Measurements from ENCODE around the gene DNAJC7. TPM values are rescaled to one million over a fixed set of nuclear protein-coding genes. Genes with fewer than 3 reads are reported as not detected.

DNAJC7 gene
- polyA plus RNA-seq, result 58.9 and 120 TPM in 2 replicates

DNA sequence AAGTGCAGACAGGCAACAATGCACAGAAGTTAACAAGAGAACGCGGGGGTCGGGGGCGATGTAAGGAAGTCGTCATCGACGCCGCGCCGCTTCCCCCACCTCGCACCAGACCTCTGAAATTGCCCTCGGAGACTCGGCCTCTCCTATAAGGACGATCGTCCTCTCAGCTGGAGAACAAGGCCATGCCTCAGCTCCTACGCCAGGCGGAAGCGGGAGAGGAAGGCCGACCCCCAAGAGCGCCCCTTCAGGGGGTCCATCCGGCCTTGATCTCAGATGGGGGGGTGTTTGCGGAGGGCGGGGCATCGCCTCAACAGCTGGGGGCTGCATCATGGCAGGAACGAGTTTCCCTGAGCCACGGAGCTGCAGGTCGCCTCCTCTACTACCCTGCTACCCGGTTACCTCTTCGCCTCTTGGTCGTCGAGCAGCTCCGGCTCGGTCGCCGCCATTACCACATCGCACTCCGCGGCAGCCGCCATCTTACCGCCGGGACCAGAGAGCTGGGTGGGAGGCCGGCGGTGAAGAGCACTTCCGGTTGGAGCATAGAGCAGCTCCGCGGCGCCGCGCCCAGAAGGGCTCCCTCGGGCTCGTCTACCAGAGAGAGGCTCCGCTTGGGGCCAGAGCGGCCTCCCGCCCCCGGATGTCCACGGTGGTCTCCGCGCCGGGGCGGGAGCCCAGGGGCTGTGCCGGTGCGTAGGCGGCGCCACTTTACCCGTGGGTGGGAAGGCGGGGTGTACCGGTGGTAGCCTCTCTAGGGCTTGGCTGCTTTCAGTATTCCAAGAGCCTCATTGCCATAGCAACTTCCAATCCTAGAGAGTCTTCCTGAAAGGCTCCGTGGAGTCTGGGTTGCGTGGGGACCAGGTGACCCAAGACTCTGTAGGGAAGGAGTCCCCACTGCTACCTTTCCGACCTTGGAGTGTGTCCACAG, at the start of gene DNAJC7:
TSS of gene DNAJC7 (minus strand) at position 499 of the 925 bp plus-strand sequence. CDS start at position 476, 23 bp downstream.

DNA sequence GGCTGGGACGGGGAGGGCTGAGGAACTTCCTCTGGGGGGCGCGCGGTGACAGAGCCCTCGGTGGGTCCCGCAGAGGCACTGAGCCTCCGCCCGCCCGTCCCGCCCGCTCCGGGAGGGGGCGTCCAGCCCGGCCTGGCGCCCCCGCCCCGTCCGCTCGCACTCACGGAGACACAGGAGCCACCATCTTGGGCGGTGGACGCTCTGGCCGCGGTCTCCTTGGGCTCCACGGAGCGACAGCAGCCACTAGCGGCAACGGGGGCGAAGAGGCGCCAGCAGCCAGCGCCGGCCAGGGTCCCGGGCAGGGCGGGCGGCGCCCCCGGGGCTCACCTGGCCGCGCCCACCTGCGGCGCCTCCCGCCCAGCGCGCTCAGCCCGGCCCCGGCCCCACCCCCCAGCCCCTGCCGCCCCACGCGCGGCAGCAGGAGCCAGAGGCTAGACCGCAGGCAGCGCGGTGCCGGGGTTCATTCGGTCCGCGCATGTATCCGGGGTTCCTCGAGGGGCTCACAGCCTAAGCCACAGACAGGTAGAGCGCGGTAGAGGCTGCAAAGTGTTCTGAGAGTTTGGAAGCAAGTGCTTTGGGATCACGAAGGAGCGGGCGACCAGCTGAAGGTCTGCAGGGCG, 33.3 kb upstream of the DNAJC7 start, which contains the start of gene C17orf113:
TSS of gene C17orf113 (minus strand) at position 209 of the 620 bp plus-strand sequence. CDS start 7,225 bp downstream, outside the sequence.

GRCh38 chr17:42019509-42020404, 2.5 kb upstream of the DNAJC7 start, which contains the start of gene NKIRAS2:
TSS of gene NKIRAS2 (plus strand) at chr17:42020090. CDS start at chr17:42021578, 1,488 bp downstream.

DNA sequence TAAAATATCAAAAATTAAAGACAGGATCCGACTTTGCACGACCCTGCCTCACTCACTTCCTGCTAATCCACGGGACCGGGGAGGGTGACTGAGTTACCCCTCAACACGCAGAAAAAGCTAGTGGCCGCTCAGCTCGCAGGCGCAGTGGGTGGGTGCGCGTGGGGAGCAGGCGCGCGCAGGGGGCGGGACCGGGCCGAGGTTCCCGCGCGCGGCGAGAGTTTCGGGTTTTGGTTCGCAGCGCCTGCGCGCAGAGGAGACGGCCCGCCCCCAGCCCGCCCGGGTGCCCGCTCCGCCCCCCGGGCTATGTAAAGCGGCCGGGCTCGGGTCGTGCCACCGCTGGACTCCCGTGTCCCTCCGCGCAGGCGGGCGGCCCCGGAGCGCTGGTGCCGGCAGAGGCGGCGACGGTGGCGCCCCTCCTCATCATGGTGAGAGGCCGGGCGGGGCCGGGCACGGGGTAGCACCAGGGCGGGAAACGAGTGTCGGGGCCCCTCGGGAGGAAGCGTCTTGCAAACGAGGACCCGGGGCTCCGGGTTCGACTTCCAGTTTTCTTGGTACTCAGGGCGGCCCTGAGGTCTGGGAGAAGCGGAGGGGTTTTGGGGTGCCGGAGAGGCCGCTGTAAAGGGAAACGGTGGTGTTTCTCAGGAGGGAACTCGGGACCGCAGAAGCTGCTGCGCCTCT, 50.6 kb downstream of the DNAJC7 start, which contains the start of gene CNP:
TSS of gene CNP (plus strand) at position 333 of the 678 bp plus-strand sequence. CDS start at position 423, 90 bp downstream.

GRCh38 chr17:41930009-41930832, 87.0 kb downstream of the DNAJC7 start, which contains the start of gene ODAD4:
TSS of gene ODAD4 (plus strand) at chr17:41930617. CDS start at chr17:41930724, 107 bp downstream.

Other genes starting within 250 kb of the DNAJC7 start
- 0.70 and 1.6 TPM in 2 replicates for gene JUP, start 230.7 kb downstream of the DNAJC7 start, polyA plus RNA-seq
- 0.55 and 0.83 TPM in 2 replicates for gene P3H4, start 205.5 kb downstream of the DNAJC7 start, polyA plus RNA-seq
- 0.62 and 0.63 TPM in 2 replicates for gene FKBP10, start 204.4 kb downstream of the DNAJC7 start, polyA plus RNA-seq
- 20.8 and 22.5 TPM in 2 replicates for gene NT5C3B, start 181.2 kb downstream of the DNAJC7 start, polyA plus RNA-seq
- gene KLHL10, start 179.6 kb downstream of the DNAJC7 start, polyA plus RNA-seq, result not detected in 2 replicates
- gene KLHL11, start 152.0 kb downstream of the DNAJC7 start, polyA plus RNA-seq, result 3.2 and 5.1 TPM in 2 replicates
- 40.6 and 43.7 TPM in 2 replicates for gene ACLY, start 98.5 kb downstream of the DNAJC7 start, polyA plus RNA-seq
- 6.8 TPM in 1 of 2 replicates, not detected in the other for gene ODAD4, start 86.8 kb downstream of the DNAJC7 start, polyA plus RNA-seq
- 5.6 and 7.3 TPM in 2 replicates for gene CNP, start 50.6 kb downstream of the DNAJC7 start, polyA plus RNA-seq
- gene NKIRAS2, start 2.7 kb upstream of the DNAJC7 start, polyA plus RNA-seq, result 0.69 and 1.6 TPM in 2 replicates
- 0.91 and 2.4 TPM in 2 replicates for gene C17orf113, start 33.2 kb upstream of the DNAJC7 start, polyA plus RNA-seq
- 42.1 and 57.2 TPM in 2 replicates for gene ZNF385C, start 81.0 kb upstream of the DNAJC7 start, polyA plus RNA-seq
- gene DHX58, start 95.3 kb upstream of the DNAJC7 start, polyA plus RNA-seq, result 27.4 and 68.3 TPM in 2 replicates
- 11.8 and 17.1 TPM in 2 replicates for gene KAT2A, start 103.9 kb upstream of the DNAJC7 start, polyA plus RNA-seq
- 0.62 TPM in 1 of 2 replicates, not detected in the other for gene HSPB9, start 105.4 kb upstream of the DNAJC7 start, polyA plus RNA-seq
- gene RAB5C, start 137.6 kb upstream of the DNAJC7 start, polyA plus RNA-seq, result 0.46 and 1.3 TPM in 2 replicates
- not detected in 2 replicates for gene KCNH4, start 163.7 kb upstream of the DNAJC7 start, polyA plus RNA-seq
- gene HCRT, start 168.0 kb upstream of the DNAJC7 start, polyA plus RNA-seq, result not detected in 2 replicates
- 0.25 and 1.2 TPM in 2 replicates for gene GHDC, start 177.1 kb upstream of the DNAJC7 start, polyA plus RNA-seq

All from Purkinje cell (primary cell).